HL-60/S4 treated with phorbol 12-myristate 13-acetate at 8.2 ng/mL for 4 days and 3 days (cell line): ENCODE measurements around the gene ASPHD2.

Experiments
- in situ Hi-C: fragments of 300-500 bp; cut with MboI; formaldehyde crosslinking; loops from 2 replicates; pipeline ENCODE4 v1.15.0; 2022; ENCODE audit warnings: low sequenced_read_pairs

ASPHD2 gene

DNA sequence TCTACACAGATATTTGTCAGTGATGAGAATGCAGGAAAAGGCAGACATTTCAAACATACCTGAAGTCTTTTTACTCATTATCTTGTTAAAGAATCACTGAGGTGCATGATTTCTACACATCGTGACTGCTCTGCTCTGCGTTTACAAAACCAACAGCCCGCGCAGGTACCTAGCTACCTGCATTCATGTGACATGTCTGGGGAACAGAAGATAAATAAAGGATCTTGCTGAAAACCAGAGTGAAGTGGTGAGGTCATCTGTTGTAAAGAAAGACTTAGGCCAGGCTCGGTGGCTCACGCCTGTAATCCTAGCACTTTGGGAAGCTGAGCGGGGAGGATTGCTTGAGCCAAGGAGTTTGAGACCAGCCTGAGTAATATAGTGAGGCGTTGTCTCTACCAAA, 15.7 kb downstream of the ASPHD2 start:
- in situ Hi-C loops = no loop called here

DNA sequence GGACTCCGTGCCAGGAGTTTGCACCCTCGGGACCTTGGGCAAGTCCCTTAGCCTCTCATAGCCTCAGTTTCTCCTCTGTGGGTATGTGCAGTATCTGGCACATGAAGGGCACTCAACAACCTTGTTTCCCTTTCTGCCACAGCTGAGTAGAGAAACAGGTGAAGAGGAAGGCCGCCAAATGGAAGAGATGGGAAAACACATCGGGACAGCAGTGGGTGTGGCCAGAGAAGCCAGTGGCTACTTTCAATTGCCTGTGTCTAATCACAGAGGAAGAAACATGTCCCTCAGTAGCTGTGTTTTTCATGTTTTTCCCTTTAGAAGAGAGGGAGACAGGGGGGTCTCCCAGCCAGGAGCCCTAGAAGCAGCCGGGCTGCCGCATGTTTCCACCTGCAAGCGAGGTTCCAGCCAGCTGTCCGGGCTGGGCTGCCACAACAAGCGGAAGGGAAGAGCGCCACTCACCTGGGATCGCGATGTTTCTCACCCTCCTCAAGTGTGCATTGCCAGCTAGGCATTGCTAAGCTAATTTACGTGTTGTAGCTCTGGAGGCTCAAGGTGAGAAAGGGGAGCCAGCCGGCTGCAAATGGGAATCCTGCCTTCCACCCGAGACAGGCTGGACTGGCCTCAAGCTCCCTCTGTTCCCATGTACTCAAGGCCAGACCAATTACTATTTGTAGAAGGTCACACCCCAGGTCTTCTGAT, 16.7 kb downstream of the ASPHD2 start:
- in situ Hi-C loops = no loop called here

DNA sequence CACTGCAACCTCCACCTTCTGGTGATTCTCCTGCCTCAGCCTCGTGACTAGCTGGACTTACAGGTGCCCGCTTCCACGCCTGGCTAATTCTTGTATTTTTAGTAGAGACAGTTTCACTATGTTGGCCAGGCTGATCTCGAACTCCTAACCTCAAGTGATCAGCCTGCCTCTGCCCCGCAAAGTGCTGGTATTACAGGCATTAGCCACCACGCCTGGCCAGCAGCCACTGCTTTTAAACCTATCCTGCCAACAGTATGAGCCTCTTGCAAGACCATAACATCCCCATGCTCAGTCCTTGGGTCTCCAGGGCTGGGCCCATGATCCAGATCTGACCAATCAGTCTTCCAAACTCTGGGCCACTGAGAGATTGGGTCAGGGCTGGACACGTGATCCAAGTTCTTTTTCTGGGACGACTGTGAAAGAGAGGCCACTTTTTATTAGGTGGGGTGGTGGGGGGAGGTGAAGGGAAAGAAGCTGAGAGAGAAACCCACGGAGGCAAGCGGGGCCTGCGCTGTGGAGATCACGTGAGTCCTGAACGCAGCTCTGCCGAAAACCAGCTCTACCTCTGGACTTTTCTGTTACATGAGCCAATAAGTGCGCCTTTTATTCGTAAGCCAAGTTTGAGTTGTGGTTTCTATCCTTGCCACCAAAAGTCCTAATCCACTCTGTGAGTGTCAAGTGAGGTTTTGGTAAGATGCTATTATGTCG, 17.9 kb downstream of the ASPHD2 start:
- in situ Hi-C loops = no loop called here

DNA sequence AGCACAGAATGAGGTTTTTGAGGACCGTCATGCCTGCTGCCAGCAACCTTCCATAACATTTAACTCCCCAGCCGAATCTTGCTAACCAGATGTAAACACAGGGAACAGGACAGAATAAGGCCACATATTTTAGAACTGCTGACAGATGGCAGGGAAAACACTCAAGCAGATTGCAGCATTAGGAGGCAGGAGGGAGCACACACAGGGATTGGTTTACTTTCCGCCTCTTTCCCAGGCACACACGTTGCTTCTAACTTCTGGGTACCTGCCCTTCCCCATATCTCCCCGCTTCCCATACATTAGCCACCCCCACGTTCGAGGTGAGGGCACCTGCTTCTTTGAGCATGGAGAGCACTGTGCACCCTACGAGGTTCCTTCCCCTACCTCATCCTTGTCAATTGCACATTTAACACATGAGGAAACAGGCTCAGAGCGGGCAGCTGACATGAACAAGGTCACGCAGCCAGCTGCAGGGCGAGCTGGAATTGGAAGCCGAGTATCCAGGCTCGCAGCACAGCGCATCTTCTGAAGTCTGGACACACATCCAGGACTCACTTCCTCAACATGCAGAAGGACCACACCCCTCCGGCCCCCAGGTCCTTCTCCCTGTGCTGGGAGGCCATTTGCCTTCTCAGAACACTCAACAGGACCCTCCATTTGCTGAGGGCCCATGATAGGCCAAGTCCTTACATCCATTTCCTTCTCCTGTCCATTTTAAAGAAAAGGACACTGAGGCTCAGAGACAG, 18.7 kb downstream of the ASPHD2 start:
- in situ Hi-C loops = no loop called here

DNA sequence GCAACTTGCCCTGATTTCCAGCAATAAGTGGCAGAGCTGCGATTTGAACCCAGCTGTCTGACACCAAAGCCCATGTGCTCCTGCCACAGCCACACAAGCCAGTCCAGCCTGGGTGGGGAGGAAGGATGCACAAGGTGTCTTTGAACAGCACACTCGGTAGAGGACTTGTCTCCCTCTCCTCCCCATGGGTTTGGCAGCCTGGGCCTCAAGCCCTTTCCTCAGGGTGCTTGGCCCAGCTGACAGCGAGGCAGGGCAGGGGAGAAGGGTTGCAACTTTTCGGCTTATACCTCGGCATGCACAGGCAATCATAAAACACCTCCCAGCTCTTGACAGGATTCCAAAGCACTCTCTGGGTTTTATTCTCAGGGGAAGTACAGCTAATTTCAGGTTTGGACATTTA, 19.3 kb downstream of the ASPHD2 start:
- in situ Hi-C loops = no loop called here

DNA sequence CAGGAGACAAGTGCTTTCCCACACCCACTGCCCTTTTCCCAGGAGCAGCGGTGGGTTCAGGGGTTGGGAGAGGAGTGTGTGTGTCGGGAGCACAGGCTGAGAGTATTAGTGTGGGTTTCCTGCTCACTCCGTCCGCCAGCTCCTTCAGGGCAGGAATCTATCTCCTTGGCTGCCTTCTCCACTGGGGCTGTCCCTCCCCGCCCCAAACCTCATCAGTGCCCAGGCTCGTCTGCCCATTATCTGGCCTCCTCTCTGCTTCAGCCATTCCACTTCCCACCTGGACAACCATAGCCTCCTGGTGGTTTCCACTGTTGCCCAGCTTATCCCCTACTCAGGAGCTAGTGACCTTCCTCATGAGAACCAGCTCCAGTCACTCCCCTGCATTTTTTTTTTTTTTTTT, 19.9 kb downstream of the ASPHD2 start:
- in situ Hi-C loops = no loop called here

DNA sequence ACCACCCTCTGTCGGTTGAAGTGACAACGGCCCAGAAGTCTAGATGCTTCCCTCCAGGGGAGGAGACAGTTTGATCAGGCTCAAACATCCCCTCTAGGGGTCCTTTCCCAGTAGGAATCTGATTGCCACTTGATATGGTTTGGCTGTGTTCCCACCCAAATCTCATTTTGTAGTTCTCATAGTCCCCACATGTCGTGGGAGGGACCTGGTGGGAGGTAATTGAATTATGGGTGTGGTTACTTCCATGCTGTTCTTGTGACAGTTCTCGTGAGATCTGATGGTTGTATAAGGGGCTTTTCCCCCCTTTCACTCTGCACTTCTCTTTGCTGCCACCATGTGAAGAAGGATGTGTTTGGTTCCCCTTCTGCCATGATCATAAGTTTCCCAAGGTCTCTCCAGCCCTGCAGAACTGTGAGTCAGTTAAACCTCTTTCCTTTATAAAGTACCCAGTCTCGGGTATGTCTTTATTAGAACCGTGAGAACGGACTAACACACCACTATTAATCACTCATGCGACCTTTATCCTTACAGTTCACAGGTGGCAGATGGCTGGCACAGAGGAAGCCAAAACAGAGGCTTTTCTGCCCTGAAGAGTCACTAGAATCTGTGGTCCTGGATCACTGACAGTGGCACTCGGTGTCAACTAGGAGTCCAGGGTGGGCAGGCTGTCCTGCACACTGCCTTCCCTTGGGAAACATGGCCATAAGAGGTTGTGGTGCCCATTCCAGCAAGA, 21.6 kb downstream of the ASPHD2 start:
- in situ Hi-C loops = loop anchor here (10.0 kb wide), 1 partner anchor 56 kb away; no protein-coding TSS in a partner anchor

DNA sequence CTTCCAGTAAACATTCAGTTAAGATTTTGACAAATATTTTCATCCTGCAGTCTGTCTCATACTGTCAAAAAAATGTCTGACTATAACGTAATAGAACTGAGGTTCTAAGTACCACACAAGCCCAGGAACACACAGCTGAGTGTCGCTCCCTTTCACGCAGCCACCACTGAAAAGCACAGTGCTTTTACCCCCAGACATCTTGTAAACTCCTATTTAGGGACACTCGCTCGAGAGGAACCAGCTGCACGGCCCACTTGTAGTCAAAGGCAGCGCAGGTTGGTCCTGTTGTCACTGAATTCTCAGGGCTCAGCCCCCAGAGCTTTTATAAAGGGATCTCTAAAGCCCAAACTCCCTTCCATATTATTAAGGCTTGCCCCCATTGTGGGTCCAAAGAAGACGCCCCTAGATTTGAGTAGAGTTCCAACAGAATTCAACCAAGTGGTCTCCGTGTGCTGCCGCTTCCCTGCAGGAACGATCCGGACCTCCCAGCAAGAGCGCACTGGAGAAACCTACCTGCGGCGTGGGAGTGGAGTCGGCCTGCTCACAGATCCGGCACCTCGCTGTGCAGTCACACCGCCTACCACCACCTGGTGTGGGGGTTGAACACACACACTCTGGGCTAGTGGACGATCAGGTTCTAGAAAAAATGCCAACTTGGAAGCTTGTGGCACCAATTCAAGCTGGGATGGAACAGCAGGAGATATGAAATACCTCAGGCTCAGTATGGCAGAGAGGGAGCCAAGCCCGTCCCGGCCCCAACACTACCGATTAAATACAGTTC, 23.4 kb downstream of the ASPHD2 start:
- in situ Hi-C loops = loop anchor here (10.0 kb wide), 1 partner anchor 58 kb away; no protein-coding TSS in a partner anchor

DNA sequence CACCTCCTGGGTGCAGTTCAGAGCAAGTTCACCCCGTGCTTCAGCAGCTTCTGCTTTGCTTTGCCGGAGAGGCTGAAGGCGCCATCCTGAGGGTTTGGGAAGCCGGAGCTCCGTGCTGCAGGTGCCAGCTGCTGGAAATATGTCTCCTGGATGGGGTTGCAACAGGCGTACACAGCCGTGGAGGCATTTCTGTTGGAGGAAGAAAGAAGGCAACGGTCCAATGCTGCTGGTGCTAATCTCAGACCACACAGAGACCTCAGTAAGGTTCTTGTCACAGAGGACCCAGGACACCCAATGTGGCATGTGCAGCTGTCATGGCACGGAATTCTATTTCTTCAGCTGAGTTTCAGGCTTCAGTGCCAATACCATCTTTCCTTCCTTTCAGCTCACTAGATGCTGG, 24.2 kb downstream of the ASPHD2 start:
- in situ Hi-C loops = loop anchor here (10.0 kb wide), 1 partner anchor 58 kb away; no protein-coding TSS in a partner anchor

DNA sequence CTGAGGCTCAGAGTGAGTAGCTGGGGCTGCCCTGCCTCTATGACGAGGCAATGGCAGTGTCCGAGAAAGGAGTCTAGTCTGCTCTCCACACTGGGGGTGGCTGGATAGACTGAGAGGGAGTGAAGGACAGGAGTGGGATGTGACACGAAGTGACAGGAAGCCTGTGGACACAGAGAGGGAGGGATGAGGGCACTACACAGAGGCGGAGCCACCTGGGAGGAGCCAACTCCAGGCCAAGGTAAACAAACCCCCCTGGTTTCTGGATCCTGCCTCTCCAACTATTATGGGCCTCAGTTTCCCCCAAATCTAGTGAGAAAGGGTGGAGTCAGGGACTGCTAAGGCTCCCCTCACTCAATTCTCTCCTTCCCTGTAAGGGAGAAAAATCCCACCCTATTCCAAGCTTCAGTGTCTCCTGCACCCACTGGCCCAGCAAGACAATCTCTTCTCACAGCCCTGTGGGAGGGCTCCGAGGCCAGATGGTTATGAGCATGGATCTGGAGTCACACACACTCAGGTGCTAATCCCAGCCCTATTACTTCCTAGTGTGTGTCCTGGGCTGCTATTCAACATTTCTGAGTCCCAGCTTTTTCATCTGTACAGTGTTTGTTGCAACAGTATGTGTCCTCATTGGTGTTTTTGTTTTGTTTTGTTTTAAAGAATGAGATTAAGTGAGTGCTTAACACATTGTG, 24.9 kb downstream of the ASPHD2 start:
- in situ Hi-C loops = loop anchor here (10.0 kb wide), 1 partner anchor 59 kb away; no protein-coding TSS in a partner anchor

DNA sequence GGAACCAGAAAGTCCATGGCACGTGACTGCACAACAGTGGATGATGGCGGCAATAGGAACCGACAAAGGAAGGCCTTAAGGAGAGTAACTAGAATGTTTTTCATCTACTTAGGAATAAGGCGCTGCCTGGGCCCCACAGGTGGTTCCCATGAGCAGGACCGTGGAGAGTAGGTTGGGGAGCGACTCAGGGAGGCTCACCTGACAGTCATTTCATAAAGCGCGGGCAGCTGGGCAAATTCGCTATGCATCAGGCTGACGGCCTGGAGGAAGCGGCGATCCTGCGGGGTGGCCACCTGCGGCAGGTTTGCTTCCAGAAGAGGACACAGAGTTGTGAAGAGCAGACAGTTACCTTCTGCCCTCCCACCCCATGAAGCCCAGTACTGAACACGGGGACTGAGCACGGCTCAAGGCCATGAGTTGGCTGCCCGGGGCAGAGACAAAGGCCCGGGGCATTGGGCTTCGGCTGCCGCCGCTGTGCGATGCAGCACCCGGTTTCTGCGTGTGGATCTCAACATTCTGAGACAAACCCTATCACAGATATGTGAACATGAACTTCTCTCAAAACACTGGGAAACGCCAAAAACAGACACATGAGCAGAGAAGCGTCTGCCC, 28.7 kb downstream of the ASPHD2 start:
- in situ Hi-C loops = loop anchor here (10.0 kb wide), 1 partner anchor 63 kb away; no protein-coding TSS in a partner anchor

DNA sequence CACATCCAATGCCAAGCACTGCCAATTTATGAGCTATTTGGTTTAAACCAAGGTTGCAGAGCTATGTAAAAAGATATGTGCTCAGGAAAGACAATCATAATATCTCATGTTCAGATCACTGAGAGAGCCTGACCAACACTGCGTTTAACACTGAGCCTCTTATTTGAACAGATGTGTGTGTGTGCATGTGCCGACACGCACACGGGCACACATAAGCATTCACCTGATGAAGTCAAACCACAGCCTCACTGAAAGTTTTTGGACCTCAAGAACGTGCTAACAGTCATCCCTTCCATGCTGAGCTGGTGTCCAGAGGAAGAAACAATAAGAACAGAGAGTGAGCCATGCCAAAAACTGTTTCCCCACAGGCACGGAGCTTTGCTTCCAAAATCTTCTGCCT, 31.1 kb downstream of the ASPHD2 start:
- in situ Hi-C loops = no loop called here

DNA sequence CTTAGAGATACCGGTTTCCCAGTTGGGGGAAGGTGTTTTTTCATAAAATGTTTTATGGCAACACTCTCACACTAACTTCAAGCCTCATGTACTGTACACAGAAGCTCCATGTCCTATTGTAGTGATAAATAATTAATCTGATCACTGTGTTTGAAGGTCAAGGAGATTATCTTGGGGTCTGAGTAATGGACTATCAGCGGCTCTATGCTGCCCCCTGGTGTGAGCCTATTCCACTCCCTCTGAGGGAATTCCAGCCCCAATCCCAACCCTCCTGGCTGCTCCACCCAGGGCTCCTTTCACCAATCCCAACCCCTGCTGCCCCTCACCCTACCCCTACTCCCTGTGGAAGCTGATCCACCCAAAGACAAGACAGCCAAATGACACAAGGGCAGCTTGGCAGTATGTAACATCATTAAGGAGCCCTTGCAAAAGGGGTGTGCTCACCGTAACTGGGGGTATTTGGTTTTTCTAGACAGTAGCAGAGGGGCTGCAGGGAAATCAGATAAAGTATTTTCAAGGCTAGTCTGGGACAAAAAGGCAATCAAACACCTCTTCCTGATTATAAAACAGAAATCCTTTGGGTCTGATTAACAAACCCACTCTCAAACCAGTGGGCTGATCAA, 32.2 kb downstream of the ASPHD2 start:
- in situ Hi-C loops = no loop called here

DNA sequence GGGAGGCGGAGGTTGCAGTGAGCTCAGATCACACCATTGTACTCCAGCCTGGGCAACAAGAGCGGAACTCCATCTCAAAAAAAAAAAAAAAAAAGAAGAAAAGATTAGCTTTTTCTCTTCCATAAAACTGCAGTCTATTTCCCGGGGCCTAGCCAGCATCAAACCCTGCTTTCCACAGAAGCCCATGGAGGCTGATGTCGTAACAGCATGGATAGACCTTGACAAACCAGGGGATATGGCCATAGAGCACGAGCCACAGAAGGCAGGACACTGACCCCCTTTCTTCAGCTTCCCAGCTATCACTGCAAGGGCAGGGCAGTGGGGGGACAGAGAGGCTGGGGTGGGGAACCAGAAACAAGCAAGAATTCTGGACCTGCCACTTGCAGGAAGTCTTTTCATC, 33.0 kb downstream of the ASPHD2 start:
- in situ Hi-C loops = no loop called here

DNA sequence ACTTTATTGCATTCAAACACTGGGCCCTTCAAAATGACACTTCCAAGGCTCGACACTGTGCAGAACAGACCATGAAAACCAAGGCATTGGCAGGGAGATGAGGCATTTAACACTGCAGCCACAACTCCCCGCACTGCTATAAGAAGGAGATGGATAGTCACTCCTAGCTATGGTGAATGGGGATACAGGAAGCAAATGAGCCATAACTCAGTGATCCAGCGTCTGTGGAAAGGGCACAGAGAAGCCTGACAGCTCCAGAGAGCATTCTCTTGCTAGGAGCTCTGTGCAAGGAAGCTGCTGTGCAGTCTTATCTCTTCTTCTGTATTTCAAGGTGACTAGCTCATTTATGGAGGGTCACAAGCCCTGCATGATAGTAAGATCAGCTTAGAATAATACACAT, 33.6 kb downstream of the ASPHD2 start:
- in situ Hi-C loops = no loop called here

DNA sequence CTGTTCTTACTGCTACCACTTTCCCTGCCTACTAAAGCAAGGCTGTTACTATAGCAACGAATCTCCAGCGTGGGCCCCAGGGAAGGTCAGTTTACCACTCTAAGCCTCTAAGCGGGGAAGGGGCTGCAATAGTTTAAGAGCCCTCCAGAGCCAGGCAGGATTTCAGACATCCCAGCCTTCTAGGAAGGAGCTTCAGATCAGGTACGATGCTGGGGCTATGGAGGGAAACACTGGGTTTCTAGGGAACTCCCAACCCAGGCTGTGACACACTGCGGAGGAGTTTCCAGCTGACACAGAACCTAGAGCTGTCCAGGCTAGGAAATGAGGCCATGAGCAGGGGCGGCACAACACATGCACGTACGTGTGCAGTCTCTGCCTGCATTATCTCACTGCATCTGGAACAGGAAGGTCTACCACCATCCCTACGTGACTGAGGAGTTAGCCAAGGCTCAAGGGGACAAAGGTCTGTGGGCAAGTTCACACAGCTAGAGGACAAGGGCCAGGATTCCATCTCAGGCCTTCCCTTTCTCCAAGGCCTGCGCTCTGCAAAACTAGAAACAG, 34.1 kb downstream of the ASPHD2 start:
- in situ Hi-C loops = no loop called here

DNA sequence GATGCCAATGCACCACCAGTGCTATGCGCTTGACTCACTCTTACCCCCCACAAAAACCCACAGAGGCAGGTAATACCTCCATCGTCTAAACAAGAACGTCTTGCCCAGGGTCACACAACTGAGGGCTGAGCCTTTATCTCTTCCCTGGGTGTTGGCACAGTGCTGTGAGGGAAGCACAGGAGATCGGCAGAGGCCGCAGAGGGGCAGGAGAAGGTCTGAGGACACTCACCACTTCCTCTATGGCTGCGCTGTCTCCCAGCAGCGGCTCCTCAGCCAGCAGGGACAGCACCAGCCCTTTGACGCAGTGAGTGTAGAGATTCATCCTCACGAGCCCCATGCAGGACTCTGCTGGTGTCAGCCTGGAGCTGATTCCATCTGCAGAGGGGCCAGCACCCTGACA, 34.6 kb downstream of the ASPHD2 start:
- in situ Hi-C loops = no loop called here

DNA sequence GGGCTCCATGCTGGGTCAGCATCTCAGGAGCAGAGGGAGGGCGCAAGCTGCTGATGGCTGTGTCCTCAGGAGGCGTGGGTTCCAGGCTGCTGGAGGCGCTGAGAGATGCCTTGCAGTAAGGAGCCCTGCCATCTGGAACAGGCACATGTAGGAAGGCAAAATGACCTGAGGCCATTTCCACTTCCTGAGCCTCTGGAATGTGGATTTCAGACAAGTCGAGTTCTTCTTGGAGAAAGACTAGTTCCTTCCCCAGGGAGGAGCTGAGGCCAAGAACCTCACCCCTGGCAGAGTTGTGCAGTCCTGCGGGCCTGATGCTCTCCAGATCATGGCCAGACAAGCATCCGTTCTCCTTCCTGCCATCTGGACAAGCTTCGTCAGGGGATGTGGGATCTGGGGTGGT, 35.3 kb downstream of the ASPHD2 start:
- in situ Hi-C loops = no loop called here
